Endothelial cell of umbilical vein (primary cell): ENCODE data around the gene FANCI.

ENCODE experiments used
- CTCF ChIP-seq, 2 donors: IDR thresholded peaks; 1 replicate in 1 of 2; 2 replicates in 1 of 2; pipeline ENCODE4 v1.5.1; 2011; ENCODE audit warnings: low read length in 2 of 2, mild to moderate bottlenecking in 2 of 2, moderate library complexity in 2 of 2, control low read depth in 1 of 2, inconsistent platforms in 1 of 2, low read depth in 1 of 2; ENCODE audit not compliant: insufficient read depth in 1 of 2; ENCODE audit errors: extremely low read depth in 1 of 2
- POLR2A ChIP-seq: IDR thresholded peaks from 2 replicates; pipeline ENCODE4 v1.6.1; 2012; ENCODE audit warnings: low read depth, mild to moderate bottlenecking, control low read depth, low read length
- POLR2AphosphoS5 ChIP-seq: IDR thresholded peaks from 2 replicates; pipeline ENCODE4 v1.6.1; 2012; ENCODE audit warnings: low read depth, mild to moderate bottlenecking, control low read depth, low read length, moderate library complexity; ENCODE audit not compliant: insufficient read depth

GRCh38 chr15:89197503-89197971 lies 46.2 kb upstream of the FANCI start:
- no peak for TF ChIP-seq CTCF (IDR thresholded peaks at IDR 0.05; ENCODE audit: extremely low read depth in 1 of 2, insufficient read depth in 1 of 2, low read depth in 1 of 2, low read length in 2 of 2)
- TF ChIP-seq POLR2AphosphoS5 = no peak
- no peak for TF ChIP-seq POLR2A
